Measurements from ENCODE around the gene WDR13. TPM values are rescaled to one million over a fixed set of nuclear protein-coding genes. Genes with fewer than 3 reads are reported as not detected.

Gene WDR13
- total RNA-seq, 4 donors from 2014 or later = 108 to 182 (median 139) TPM

GRCh38 chrX:48595929-48596328, 1.4 kb upstream of the WDR13 start:
- H3K27me3 ChIP-seq = no peaks in the 10 kb centered on the region
- 64 to 77% methylated on average over 2 of the region's 2 CpGs for WGBS, 2 donors (ENCODE audit: low coverage in 1 of 2)
- TF ChIP-seq POLR2AphosphoS5 (IDR thresholded peaks at IDR 0.05) (no peak), POLR2A (IDR thresholded peaks at IDR 0.05) (no peak), CTCF (IDR thresholded peaks at IDR 0.05) (no peak), EP300 (IDR thresholded peaks at IDR 0.05) (no peak)
- peaks cover 0 to 22% of the 10 kb centered on the region in 2 donors for H3K36me3 ChIP-seq
- H3K9me3 ChIP-seq = no peaks in the 10 kb centered on the region
- H3K4me1 ChIP-seq = peaks cover 0 to 21% (median 4%) of the 10 kb centered on the region in 3 donors
- no peak overlapping the region for H3K27ac ChIP-seq
- no peak for ATAC-seq
- no peak overlapping the region for H3K4me3 ChIP-seq

GRCh38 chrX:48598614-48599013, 1.3 kb downstream of the WDR13 start:
- H3K4me1 ChIP-seq = peaks cover 0 to 16% (median 4%) of the 10 kb centered on the region in 3 donors
- ATAC-seq = no peak
- WGBS, 2 donors (ENCODE audit: low coverage in 1 of 2) = 72% methylated on average over 2 of the region's 25 CpGs; no CpG with 5 or more reads in 1 of the 2 donors

GRCh38 chrX:48599341-48599740, 2.0 kb downstream of the WDR13 start:
- TF ChIP-seq POLR2A (IDR thresholded peaks at IDR 0.05) = no peak
- no peak for TF ChIP-seq EP300 (IDR thresholded peaks at IDR 0.05)
- no peak for TF ChIP-seq CTCF (IDR thresholded peaks at IDR 0.05)
- no peak for TF ChIP-seq POLR2AphosphoS5 (IDR thresholded peaks at IDR 0.05)
- no peak for ATAC-seq
- no CpG with 5 or more reads among the region's 20 CpGs for WGBS, 2 donors (ENCODE audit: low coverage in 1 of 2)
- Histone ChIP-seq H3K4me1 (peaks cover 0 to 16% (median 4%) of the 10 kb centered on the region in 3 donors), H3K9me3 (no peaks in the 10 kb centered on the region), H3K4me3 (no peak overlapping the region), H3K27ac (no peak overlapping the region), H3K27me3 (no peaks in the 10 kb centered on the region), H3K36me3 (peaks cover 0 to 56% of the 10 kb centered on the region in 2 donors)

More at GRCh38 chrX:48598614-48599013, 1.3 kb downstream of the WDR13 start:
- peak overlapping the region in 3 of 4 donors; percentile 93 to 98 (median 96) for H3K27ac ChIP-seq
- no peaks in the 10 kb centered on the region for H3K9me3 ChIP-seq
- H3K27me3 ChIP-seq = no peaks in the 10 kb centered on the region
- peak overlapping the region; percentile 39 to 66 for H3K4me3 ChIP-seq
- peaks cover 0 to 49% of the 10 kb centered on the region in 2 donors for H3K36me3 ChIP-seq
- TF ChIP-seq EP300 (IDR thresholded peaks at IDR 0.05) (no peak), CTCF (IDR thresholded peaks at IDR 0.05) (no peak), POLR2AphosphoS5 (IDR thresholded peaks at IDR 0.05) (no peak), POLR2A (IDR thresholded peaks at IDR 0.05) (no peak)

DNA sequence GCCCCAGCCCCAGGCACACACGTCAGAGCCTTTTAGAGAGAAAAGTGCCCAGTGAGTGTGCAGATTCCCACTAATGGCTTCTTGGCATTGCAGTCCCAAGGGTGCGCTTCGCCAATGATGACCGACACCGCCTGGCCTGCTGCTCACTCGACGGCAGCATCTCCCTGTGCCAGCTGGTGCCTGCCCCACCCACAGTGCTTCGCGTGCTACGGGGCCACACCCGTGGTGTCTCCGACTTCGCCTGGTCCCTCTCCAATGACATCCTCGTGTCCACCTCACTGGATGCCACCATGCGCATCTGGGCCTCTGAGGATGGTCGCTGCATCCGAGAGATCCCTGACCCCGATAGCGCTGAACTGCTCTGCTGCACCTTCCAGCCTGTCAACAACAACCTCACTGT, 2.9 kb downstream of the WDR13 start:
- WGBS, 2 donors (ENCODE audit: low coverage in 1 of 2) = 100% methylated on average over 3 of the region's 19 CpGs; no CpG with 5 or more reads in 1 of the 2 donors
- Histone ChIP-seq H3K27me3 (no peaks in the 10 kb centered on the region), H3K36me3 (peaks cover 0 to 65% of the 10 kb centered on the region in 2 donors), H3K27ac (no peak overlapping the region), H3K4me3 (no peak overlapping the region), H3K9me3 (no peaks in the 10 kb centered on the region), H3K4me1 (peaks cover 0 to 16% (median 4%) of the 10 kb centered on the region in 3 donors)
- TF ChIP-seq EP300 (IDR thresholded peaks at IDR 0.05) = no peak
- TF ChIP-seq POLR2AphosphoS5 (IDR thresholded peaks at IDR 0.05) = no peak
- no peak for TF ChIP-seq POLR2A (IDR thresholded peaks at IDR 0.05)
- TF ChIP-seq CTCF (IDR thresholded peaks at IDR 0.05) = no peak
- ATAC-seq = no peak

DNA sequence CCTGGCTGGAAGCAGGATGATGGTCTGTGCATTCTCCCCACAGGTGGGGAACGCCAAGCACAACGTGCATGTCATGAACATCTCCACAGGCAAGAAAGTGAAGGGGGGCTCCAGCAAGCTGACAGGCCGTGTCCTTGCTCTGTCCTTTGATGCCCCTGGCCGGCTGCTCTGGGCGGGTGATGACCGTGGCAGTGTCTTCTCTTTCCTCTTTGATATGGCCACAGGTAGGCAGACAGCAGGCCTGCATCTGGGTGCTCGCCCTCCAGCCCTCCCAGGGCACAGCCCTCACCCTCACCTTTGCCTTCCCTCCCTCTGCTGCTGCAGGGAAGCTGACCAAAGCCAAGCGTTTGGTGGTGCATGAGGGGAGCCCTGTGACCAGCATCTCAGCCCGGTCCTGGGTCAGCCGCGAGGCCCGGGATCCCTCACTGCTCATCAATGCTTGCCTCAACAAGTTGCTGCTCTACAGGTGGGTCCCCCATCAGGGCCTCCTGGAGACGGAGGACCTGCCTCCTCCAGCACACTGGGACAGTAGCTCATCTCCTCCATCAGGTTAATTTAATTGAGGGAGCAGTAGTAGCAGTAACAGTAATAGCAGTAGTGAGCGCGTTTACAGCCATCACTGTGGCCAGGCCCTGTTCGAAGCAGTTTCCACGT, 4.6 kb downstream of the WDR13 start:
- Histone ChIP-seq H3K4me3 (no peak overlapping the region), H3K9me3 (no peaks in the 10 kb centered on the region), H3K36me3 (peaks cover 0 to 68% of the 10 kb centered on the region in 2 donors), H3K4me1 (peaks cover 0 to 13% (median 4%) of the 10 kb centered on the region in 3 donors), H3K27me3 (no peaks in the 10 kb centered on the region), H3K27ac (no peak overlapping the region)
- ATAC-seq = no peak
- 75% methylated on average over 4 of the region's 17 CpGs; no CpG with 5 or more reads in 1 of the 2 donors for WGBS, 2 donors (ENCODE audit: low coverage in 1 of 2)
- TF ChIP-seq POLR2AphosphoS5 (IDR thresholded peaks at IDR 0.05) (no peak), CTCF (IDR thresholded peaks at IDR 0.05) (no peak), EP300 (IDR thresholded peaks at IDR 0.05) (no peak), POLR2A (IDR thresholded peaks at IDR 0.05) (no peak)
